Astrocyte (in vitro differentiated cells and primary cell): ENCODE data around the gene KCNG1. TPM values are rescaled to one million over a fixed set of nuclear protein-coding genes. Genes with fewer than 3 reads are reported as not detected.

Experiments used
- DNase-seq: peaks from one replicate; pipeline ENCODE4 v3.0.0-alpha.2; 2010; ENCODE audit warnings: low read depth
- FAIRE-seq: peaks from 2 replicates; lab custom pipeline; 2011; peaks lifted over from hg19 to GRCh38; lab: Jason Lieb, UNC
- H2AFZ ChIP-seq: 2 replicates; pipeline ENCODE4 v1.6.0; 2012; ENCODE audit warnings: low read depth, low read length, inconsistent platforms
- H3K27ac ChIP-seq: 2 replicates; pipeline ENCODE4 v1.5.1; 2011; ENCODE audit warnings: low read depth, low read length, inconsistent platforms
- H3K27me3 ChIP-seq: 2 replicates; pipeline ENCODE4 v1.6.0; 2011; ENCODE audit warnings: low read length, inconsistent platforms; ENCODE audit not compliant: insufficient read depth
- H3K36me3 ChIP-seq: 2 replicates; pipeline ENCODE4 v1.5.1; 2011; ENCODE audit warnings: low read length, inconsistent platforms; ENCODE audit not compliant: insufficient read depth
- H3K4me1 ChIP-seq: 2 replicates; pipeline ENCODE4 v1.5.1; 2011; ENCODE audit warnings: low read length, inconsistent platforms; ENCODE audit not compliant: insufficient read depth
- H3K4me2 ChIP-seq: 2 replicates; pipeline ENCODE4 v1.6.0; 2012; ENCODE audit warnings: low read length, inconsistent platforms
- H3K4me3 ChIP-seq: 2 replicates; pipeline ENCODE4 v1.5.1; 2011; ENCODE audit warnings: low read depth, mild to moderate bottlenecking, low read length, inconsistent platforms; ENCODE audit not compliant: insufficient read depth
- H3K79me2 ChIP-seq: 2 replicates; pipeline ENCODE4 v1.6.0; 2012; ENCODE audit warnings: mild to moderate bottlenecking, low read length, inconsistent platforms; ENCODE audit not compliant: insufficient read depth
- H3K9ac ChIP-seq: 2 replicates; pipeline ENCODE4 v1.6.0; 2012; ENCODE audit warnings: mild to moderate bottlenecking, low read length, inconsistent platforms
- H3K9me3 ChIP-seq: 2 replicates; pipeline ENCODE4 v1.5.1; 2012; ENCODE audit warnings: low read depth, mild to moderate bottlenecking, low read length, inconsistent platforms; ENCODE audit not compliant: insufficient read depth
- H4K20me1 ChIP-seq: 2 replicates; pipeline ENCODE4 v1.6.0; 2012; ENCODE audit warnings: low read length, inconsistent platforms; ENCODE audit not compliant: insufficient read depth
- H3K27ac Mint-ChIP-seq: one replicate; pipeline ENCODE4 v1.8.0; 2021; ENCODE audit warnings: mild to moderate bottlenecking, mixed read lengths; ENCODE audit not compliant: unreplicated experiment
- H3K27me3 Mint-ChIP-seq: one replicate; pipeline ENCODE4 v1.8.0; 2021; ENCODE audit warnings: low read depth, mixed read lengths; ENCODE audit not compliant: unreplicated experiment
- H3K36me3 Mint-ChIP-seq: one replicate; pipeline ENCODE4 v1.8.0; 2021; ENCODE audit warnings: low read depth, mixed read lengths; ENCODE audit not compliant: unreplicated experiment
- H3K4me1 Mint-ChIP-seq: one replicate; pipeline ENCODE4 v1.8.0; 2021; ENCODE audit warnings: low read depth, mixed read lengths; ENCODE audit not compliant: unreplicated experiment
- H3K4me3 Mint-ChIP-seq: one replicate; pipeline ENCODE4 v1.8.0; 2021; ENCODE audit warnings: mild to moderate bottlenecking, moderate library complexity, mixed read lengths; ENCODE audit not compliant: unreplicated experiment
- H3K9me3 Mint-ChIP-seq: one replicate; pipeline ENCODE4 v1.8.0; 2021; ENCODE audit warnings: mild to moderate bottlenecking, mixed read lengths; ENCODE audit not compliant: unreplicated experiment
- EZH2 ChIP-seq: IDR thresholded peaks from 2 replicates; pipeline ENCODE4 v1.6.1; 2012; ENCODE audit warnings: mild to moderate bottlenecking, low read length, inconsistent platforms; ENCODE audit not compliant: insufficient read depth
- total RNA-seq: library from RNA; stranded (reverse); gene quantifications from 2 replicates; pipeline ENCODE4 v1.2.1, GENCODE V29; 2021
- TF ChIP-seq, protein P1 (sequence below): IDR thresholded peaks from 2 replicates; pipeline ENCODE4 v1.5.1; 2011; ENCODE audit warnings: low read depth, mild to moderate bottlenecking, inconsistent platforms, low read length, moderate library complexity; ENCODE audit not compliant: insufficient read depth

Gene KCNG1
- total RNA-seq, 1 donor from 2014 or later, result 45.9 TPM

DNA sequence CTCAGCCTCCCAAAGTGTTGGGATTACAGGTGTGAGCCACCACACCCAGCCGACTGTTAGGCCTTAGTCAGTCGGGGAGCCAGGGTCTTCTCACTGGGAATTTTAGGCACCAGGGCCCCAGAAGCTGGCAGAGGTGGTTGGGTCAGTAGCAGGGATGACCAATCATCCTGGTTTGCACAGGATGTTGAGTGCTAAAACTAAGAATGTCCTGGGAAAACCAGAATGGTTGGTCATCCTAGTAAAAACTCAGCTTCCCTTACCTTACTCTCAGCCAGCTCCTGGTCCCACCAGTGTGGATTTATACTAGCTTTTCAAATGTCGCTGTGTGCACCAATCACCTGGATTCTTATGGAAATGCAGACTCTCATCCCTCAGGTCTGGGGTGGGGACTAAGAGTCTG is 31.8 kb downstream of the KCNG1 start:
- H2AFZ ChIP-seq, result no peak overlapping the region
- no peak overlapping the region for H3K27ac Mint-ChIP-seq
- no peak for DNase-seq

DNA sequence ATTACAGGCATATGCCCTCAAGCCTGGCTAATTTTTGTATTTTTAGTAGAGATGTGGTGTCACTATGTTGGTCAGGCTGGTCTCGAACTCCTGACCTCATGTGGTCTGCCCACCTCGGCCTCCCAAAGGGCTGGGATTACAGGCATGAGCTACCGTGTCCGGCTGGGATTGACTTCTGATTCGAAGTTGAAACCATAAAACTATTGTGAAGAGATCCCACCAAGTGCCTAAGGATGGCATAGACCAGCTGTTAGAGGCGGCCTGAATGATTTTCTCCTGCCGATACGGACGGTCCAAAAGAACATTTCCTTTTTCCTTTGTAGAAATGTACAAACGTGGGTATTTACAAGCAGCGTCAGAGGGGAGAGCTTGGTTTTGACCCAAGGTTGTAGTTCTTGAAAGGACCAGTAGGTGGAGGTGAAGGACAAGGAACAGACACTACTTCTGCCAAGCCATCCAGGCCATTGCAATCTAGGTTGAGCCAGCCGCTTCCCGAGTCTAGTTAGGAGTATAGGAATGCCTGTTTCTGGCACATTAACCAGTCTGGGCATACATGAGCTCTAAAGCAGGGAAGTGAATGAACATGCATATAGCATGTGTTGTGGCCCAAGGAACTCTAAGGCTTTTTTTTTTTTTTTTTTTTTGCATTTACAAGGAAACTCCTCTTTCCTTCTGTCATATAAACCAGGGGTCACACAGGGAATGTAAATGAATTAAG is 35.3 kb downstream of the KCNG1 start:
- Histone ChIP-seq H3K9me3 (no peaks in the 10 kb centered on the region), H4K20me1 (no peaks in the 10 kb centered on the region), H3K9ac (peak overlapping the region; percentile 72), H3K4me1 (peaks cover 6% of the 10 kb centered on the region), H3K27me3 (no peaks in the 10 kb centered on the region), H3K4me3 (no peak overlapping the region), H3K4me2 (peak overlapping the region; percentile 40), H3K79me2 (no peaks in the 10 kb centered on the region), H3K36me3 (no peaks in the 10 kb centered on the region), H3K27ac (peak overlapping the region; percentile 8), H2AFZ (peak overlapping the region; percentile 74)
- FAIRE-seq, result no peak
- no peaks in the 10 kb centered on the region for H3K36me3 Mint-ChIP-seq
- TF ChIP-seq EZH2, result no peak
- TF ChIP-seq, protein P1, sequence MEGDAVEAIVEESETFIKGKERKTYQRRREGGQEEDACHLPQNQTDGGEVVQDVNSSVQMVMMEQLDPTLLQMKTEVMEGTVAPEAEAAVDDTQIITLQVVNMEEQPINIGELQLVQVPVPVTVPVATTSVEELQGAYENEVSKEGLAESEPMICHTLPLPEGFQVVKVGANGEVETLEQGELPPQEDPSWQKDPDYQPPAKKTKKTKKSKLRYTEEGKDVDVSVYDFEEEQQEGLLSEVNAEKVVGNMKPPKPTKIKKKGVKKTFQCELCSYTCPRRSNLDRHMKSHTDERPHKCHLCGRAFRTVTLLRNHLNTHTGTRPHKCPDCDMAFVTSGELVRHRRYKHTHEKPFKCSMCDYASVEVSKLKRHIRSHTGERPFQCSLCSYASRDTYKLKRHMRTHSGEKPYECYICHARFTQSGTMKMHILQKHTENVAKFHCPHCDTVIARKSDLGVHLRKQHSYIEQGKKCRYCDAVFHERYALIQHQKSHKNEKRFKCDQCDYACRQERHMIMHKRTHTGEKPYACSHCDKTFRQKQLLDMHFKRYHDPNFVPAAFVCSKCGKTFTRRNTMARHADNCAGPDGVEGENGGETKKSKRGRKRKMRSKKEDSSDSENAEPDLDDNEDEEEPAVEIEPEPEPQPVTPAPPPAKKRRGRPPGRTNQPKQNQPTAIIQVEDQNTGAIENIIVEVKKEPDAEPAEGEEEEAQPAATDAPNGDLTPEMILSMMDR, result peak; percentile 91
- peak; percentile 65 for DNase-seq
- no peak overlapping the region for H3K4me3 Mint-ChIP-seq
- peak overlapping the region; percentile 58 for H3K27ac Mint-ChIP-seq
- peaks cover 14% of the 10 kb centered on the region for H3K4me1 Mint-ChIP-seq
- no peaks in the 10 kb centered on the region for H3K27me3 Mint-ChIP-seq
- H3K9me3 Mint-ChIP-seq, result no peaks in the 10 kb centered on the region

More for the DNA sequence above, 31.8 kb downstream of the KCNG1 start:
- TF ChIP-seq EZH2, result no peak
- TF ChIP-seq, protein P1, result no peak
- Mint-ChIP-seq H3K27me3 (peaks cover 3% of the 10 kb centered on the region), H3K4me1 (peaks cover 10% of the 10 kb centered on the region), H3K4me3 (no peak overlapping the region), H3K9me3 (no peaks in the 10 kb centered on the region), H3K36me3 (no peaks in the 10 kb centered on the region)
- FAIRE-seq, result no peak
- H3K79me2 ChIP-seq, result no peaks in the 10 kb centered on the region
- H3K9me3 ChIP-seq, result no peaks in the 10 kb centered on the region
- peaks cover 6% of the 10 kb centered on the region for H3K4me1 ChIP-seq
- no peak overlapping the region for H3K4me3 ChIP-seq
- no peaks in the 10 kb centered on the region for H4K20me1 ChIP-seq
- no peak overlapping the region for H3K9ac ChIP-seq
- no peaks in the 10 kb centered on the region for H3K36me3 ChIP-seq
- no peak overlapping the region for H3K4me2 ChIP-seq
- H3K27ac ChIP-seq, result no peak overlapping the region
- no peaks in the 10 kb centered on the region for H3K27me3 ChIP-seq

DNA sequence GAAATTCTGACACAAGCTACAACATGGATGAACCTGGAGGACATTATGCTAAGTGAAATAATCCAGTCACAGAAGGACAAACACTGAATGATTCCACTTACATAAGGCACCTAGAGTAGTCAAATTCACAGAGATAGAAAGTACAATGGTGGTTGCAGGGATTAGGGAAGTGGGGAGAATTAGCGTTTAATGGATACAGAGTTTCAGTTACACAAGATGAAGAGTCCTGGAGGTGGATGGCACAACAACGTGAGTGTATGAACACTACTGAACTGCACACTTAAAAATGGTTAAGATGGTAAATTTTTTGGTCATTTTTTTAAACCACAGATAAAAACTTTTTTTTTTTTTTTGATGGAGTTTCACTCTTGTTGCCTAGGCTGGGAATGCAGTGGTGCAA is 39.6 kb downstream of the KCNG1 start:
- H3K9me3 Mint-ChIP-seq, result no peaks in the 10 kb centered on the region

More for the DNA sequence above, 39.6 kb downstream of the KCNG1 start:
- peaks cover 28% of the 10 kb centered on the region for H3K4me1 Mint-ChIP-seq
- H3K36me3 Mint-ChIP-seq, result no peaks in the 10 kb centered on the region
- H4K20me1 ChIP-seq, result no peaks in the 10 kb centered on the region
- H3K27ac Mint-ChIP-seq, result no peak overlapping the region
- H3K79me2 ChIP-seq, result no peaks in the 10 kb centered on the region
- TF ChIP-seq, protein P1, result no peak
- no peak for TF ChIP-seq EZH2
- H3K36me3 ChIP-seq, result no peaks in the 10 kb centered on the region
- no peaks in the 10 kb centered on the region for H3K27me3 ChIP-seq
- DNase-seq (no peak), FAIRE-seq (no peak)
- H3K27me3 Mint-ChIP-seq, result no peaks in the 10 kb centered on the region
- H3K9me3 ChIP-seq, result no peaks in the 10 kb centered on the region
- peaks cover 28% of the 10 kb centered on the region for H3K4me1 ChIP-seq
- H3K4me2 ChIP-seq, result no peak overlapping the region
- no peak overlapping the region for H3K4me3 ChIP-seq
- no peak overlapping the region for H2AFZ ChIP-seq
- H3K27ac ChIP-seq, result no peak overlapping the region
- H3K9ac ChIP-seq, result no peak overlapping the region
- H3K4me3 Mint-ChIP-seq, result no peak overlapping the region
